Thoracic aorta (tissue), 2 donors: Measurements from ENCODE around the gene TRIM7. TPM values are rescaled to one million over a fixed set of nuclear protein-coding genes. Genes with fewer than 3 reads are reported as not detected.
"Not testable (repeated sequence)": the region's sequence is repeated elsewhere in the genome, so short reads cannot be mapped to it uniquely, and the experiment has no call there.

Source experiments
- ATAC-seq: fragments of 150-250 bp; one replicate; pipeline ENCODE4 v1.8.0; 2017; ENCODE audit warnings: low read depth; ENCODE audit not compliant: insufficient number of reproducible peaks, low FRiP score
- DNase-seq: peaks from one replicate; pipeline ENCODE4 v3.0.0-alpha.2; 2020; ENCODE audit warnings: low spot score
- H3K27ac ChIP-seq, 2 donors: fragments of 200-600 bp; sonication (generic); 1 replicate in 1 of 2; 2 replicates in 1 of 2; pipeline ENCODE4 v1.5.1; 2016; ENCODE audit warnings: mild to moderate bottlenecking in 2 of 2, moderate library complexity in 2 of 2
- H3K27me3 ChIP-seq: fragments of 200-600 bp; sonication (generic); replicated peaks from 2 replicates; pipeline ENCODE4 v1.6.0; 2016; ENCODE audit warnings: mild to moderate bottlenecking; ENCODE audit not compliant: insufficient read depth
- H3K36me3 ChIP-seq: fragments of 200-600 bp; sonication (generic); one replicate; pipeline ENCODE4 v1.5.1; 2016
- H3K4me1 ChIP-seq, 2 donors: fragments of 200-600 bp; sonication (generic); 1 replicate in 1 of 2; 2 replicates in 1 of 2; pipeline versions ENCODE4 v1.5.1 to v1.6.0; 2016; ENCODE audit warnings: low read depth in 2 of 2, mild to moderate bottlenecking in 1 of 2; ENCODE audit not compliant: control insufficient read depth in 1 of 2
- H3K4me3 ChIP-seq: fragments of 200-600 bp; sonication (generic); 2 replicates; pipeline ENCODE4 v1.5.1; 2016; ENCODE audit warnings: mild to moderate bottlenecking
- H3K9me3 ChIP-seq: fragments of 200-600 bp; sonication (generic); 2 replicates; pipeline ENCODE4 v1.5.1; 2016
- total RNA-seq, 2 donors: library from RNA; depleted of rRNA; stranded (reverse); fragments of >200 nt; gene quantifications; one replicate each; pipeline versions ENCODE4 v1.1.0 to v1.2.3, GENCODE V29; 2016
- TF ChIP-seq, protein P1 (sequence below): fragments of 200-600 bp; sonication (generic); IDR thresholded peaks from one replicate; pipeline ENCODE4 v1.5.1; 2019; ENCODE audit warnings: antibody characterized with exemption

TRIM7 gene
- total RNA-seq, 2 donors from 2014 or later = 11.4 to 14.7 TPM

DNA sequence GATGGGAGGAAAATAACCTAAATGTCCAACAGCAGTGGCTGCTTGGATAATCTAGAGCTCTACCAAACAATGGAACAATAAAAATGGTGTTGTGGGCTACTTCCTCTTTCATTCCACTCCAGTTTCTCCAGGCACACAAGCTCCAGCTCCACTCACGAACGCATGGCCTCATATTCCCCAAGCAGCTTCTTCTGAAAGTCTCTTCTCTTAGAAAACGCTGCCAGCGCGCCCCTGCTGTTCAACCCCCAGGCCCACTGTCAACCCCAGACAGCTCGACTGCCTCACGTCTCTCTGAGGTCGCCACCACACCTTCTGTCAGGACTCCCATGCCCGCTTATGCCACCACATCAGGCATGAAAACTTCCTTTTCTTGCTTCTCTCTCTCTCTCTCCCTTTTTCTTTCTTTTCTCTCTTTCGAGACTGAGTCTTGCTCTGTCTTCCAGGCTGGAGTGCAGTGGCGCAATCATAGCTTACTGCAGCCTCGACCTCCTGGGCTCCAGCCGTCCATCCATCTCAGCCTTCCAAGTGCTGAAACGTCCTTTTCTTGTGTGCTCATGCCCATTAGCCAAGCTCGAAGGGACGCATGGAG lies 41.4 kb downstream of the TRIM7 start:
- Histone ChIP-seq H3K27me3 (peaks cover 4% of the 10 kb centered on the region), H3K9me3 (no peaks in the 10 kb centered on the region), H3K27ac (no peak overlapping the region), H3K4me3 (no peak overlapping the region), H3K4me1 (no peaks in the 10 kb centered on the region), H3K36me3 (no peaks in the 10 kb centered on the region)
- TF ChIP-seq, protein P1, sequence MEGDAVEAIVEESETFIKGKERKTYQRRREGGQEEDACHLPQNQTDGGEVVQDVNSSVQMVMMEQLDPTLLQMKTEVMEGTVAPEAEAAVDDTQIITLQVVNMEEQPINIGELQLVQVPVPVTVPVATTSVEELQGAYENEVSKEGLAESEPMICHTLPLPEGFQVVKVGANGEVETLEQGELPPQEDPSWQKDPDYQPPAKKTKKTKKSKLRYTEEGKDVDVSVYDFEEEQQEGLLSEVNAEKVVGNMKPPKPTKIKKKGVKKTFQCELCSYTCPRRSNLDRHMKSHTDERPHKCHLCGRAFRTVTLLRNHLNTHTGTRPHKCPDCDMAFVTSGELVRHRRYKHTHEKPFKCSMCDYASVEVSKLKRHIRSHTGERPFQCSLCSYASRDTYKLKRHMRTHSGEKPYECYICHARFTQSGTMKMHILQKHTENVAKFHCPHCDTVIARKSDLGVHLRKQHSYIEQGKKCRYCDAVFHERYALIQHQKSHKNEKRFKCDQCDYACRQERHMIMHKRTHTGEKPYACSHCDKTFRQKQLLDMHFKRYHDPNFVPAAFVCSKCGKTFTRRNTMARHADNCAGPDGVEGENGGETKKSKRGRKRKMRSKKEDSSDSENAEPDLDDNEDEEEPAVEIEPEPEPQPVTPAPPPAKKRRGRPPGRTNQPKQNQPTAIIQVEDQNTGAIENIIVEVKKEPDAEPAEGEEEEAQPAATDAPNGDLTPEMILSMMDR = no peak
- DNase-seq (no peak), ATAC-seq (no peak)

DNA sequence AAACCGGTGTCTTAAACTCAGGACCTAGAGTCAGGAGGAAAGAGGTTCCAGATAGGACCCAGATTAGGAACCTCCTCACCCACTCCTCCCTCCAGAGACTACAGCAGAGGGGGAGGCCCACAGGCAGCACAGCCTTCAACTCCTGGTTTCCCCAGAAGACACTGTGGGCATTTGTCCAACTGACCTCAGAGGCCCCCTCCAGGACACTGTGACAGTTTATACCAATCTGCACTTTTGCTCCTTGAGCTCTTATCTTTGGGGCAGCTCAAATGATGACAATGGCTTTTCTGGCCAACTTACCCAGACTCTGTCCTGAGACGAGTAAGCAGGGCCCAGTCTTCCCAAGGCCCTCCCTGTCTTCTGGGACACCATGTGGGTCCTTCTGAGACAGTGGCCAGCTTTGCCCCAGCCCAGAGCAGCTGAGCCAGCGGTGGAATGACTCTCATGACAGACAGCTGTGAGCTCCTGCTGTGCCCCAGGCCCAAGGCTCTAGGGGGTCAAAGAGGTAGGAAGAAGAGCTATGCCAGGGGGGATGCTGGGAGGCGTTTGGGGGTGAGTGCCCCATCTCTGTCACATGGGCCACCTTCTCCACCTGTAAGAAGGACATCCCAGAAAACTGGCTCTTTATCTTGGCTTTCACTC lies 43.3 kb downstream of the TRIM7 start:
- TF ChIP-seq, protein P1 = no peak
- no peaks in the 10 kb centered on the region for H3K9me3 ChIP-seq
- H3K4me3 ChIP-seq = peak overlapping the region; percentile 33
- DNase-seq (no peak), ATAC-seq (no peak)
- no peaks in the 10 kb centered on the region for H3K36me3 ChIP-seq
- H3K4me1 ChIP-seq = no peaks in the 10 kb centered on the region
- H3K27ac ChIP-seq = no peak overlapping the region
- H3K27me3 ChIP-seq = no peaks in the 10 kb centered on the region

DNA sequence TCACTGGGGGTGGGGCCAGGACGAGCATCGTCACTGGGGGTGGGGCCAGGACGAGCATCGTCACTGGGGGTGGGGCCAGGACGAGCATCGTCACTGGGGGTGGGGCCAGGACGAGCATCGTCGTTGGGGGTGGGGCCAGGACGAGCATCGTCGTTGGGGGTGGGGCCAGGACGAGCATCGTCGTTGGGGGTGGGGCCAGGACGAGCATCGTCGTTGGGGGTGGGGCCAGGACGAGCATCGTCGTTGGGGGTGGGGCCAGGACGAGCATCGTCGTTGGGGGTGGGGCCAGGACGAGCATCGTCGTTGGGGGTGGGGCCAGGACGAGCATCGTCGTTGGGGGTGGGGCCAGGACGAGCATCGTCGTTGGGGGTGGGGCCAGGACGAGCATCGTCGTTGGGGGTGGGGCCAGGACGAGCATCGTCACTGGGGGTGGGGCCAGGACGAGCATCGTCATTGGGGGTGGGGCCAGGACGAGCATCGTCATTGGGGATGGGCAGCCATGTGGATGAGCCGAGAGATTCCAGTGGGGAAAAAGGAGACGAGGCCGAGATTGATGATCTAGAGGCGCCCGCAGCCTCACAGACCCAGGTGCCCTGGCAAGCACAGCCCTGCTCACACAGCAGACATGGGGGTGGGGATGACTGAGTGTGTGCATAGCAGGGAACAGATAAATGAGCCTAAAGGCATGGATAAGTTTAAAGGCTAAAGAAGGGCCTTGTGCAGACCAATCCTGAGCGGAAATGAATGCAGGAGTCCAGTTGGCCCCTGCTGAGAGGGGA lies 44.1 kb downstream of the TRIM7 start:
- DNase-seq, H3K27ac ChIP-seq, ATAC-seq, H3K4me1 ChIP-seq, H3K36me3 ChIP-seq, H3K27me3 ChIP-seq, H3K9me3 ChIP-seq: not testable (repeated sequence)
- peak overlapping the region; percentile 33 for H3K4me3 ChIP-seq

DNA sequence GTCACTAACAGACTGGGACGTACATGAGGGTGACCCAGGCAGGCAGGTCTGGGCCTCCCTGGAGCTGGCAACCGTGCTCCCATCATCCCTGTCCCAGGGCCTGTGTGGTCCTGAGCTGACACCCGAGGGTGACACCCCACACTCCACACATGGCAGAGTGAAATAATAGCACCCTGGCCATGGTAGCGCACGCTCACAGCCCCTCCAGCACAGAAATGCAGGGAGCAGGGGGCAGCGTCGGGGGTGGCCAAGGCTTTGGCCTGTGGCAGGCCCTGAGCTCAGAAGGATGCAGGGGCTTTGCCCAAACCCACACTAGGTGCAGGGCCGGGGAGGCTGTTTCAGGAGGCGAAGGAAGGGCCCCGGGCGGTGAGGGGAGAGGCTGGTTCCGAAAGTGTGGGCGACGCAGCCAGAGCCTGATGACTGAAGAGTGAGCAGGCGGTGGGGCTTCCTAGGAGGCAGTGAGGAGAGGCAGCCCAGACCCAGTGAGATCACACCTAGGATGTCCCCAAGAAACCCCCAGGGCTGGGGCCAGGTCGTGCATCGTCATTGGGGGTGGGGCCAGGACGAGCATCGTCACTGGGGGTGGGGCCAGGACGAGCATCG lies 44.7 kb downstream of the TRIM7 start:
- no peaks in the 10 kb centered on the region for H3K27me3 ChIP-seq
- no peaks in the 10 kb centered on the region for H3K36me3 ChIP-seq
- ATAC-seq (no peak), DNase-seq (no peak)
- TF ChIP-seq, protein P1 = no peak
- H3K4me3 ChIP-seq = peak overlapping the region; percentile 59
- H3K4me1 ChIP-seq = no peaks in the 10 kb centered on the region
- H3K27ac ChIP-seq = peak overlapping the region; percentile 41 to 43
- no peaks in the 10 kb centered on the region for H3K9me3 ChIP-seq

DNA sequence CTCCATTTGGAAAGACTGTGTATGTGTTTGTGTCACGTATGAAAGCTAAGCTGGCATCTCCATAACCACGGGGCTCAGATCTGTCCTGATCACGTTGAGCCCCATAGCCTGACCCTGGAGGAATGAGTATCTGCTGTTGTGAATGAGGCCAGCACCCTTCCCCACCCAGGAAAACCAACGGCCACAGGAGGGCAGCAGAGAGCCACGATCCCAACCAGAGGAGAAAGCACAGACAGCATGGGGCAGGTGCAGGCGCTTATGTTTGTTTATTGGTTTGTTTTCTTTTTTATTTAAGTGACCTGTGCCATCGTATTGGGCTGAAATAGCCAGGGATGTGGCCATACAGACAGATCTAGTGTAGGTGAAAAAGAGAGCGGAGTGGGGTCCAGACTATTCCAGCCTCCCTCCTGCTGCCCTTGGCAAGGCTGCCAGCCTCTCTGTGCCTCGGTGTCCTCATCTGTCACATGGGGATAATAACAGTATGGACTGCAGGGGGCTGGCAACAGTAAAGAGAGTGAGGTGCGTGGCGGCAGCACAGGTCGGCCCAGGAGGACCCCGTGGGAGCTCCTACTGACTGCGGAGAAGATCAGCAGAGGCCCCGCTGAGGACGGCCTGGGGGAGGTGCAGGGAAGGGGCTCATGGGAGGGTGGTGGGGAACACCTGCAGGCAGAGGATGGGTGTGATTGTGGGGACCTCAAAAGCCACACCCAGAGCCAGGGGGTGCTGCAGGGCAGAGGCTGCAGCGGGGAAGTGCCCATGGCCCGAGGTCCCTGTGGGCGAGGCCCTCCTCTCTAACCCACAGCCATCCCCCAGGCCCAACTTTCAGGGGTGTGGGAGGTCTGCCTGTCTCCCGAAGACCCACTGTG lies 45.5 kb downstream of the TRIM7 start:
- peak; percentile 36 for DNase-seq
- H3K27ac ChIP-seq = no peak overlapping the region
- peak; percentile 59 for ATAC-seq
- H3K27me3 ChIP-seq = no peaks in the 10 kb centered on the region
- H3K36me3 ChIP-seq = no peaks in the 10 kb centered on the region
- TF ChIP-seq, protein P1 = peak; percentile 83
- H3K9me3 ChIP-seq = no peaks in the 10 kb centered on the region
- H3K4me1 ChIP-seq = no peaks in the 10 kb centered on the region
- no peak overlapping the region for H3K4me3 ChIP-seq
